GM19328 (cell line): ENCODE measurements around the gene PTPRN2.

Experiments
- ATAC-seq: cut with Tn5 transposase; IDR thresholded peaks from one replicate; pipeline ENCODE4 v1.9.1; 2021; ENCODE audit warnings: mild to moderate bottlenecking, moderate library complexity; ENCODE audit not compliant: unreplicated experiment

Gene PTPRN2

GRCh38 chr7:157978766-157979165, 608.9 kb downstream of the PTPRN2 start:
- no peak for ATAC-seq

DNA sequence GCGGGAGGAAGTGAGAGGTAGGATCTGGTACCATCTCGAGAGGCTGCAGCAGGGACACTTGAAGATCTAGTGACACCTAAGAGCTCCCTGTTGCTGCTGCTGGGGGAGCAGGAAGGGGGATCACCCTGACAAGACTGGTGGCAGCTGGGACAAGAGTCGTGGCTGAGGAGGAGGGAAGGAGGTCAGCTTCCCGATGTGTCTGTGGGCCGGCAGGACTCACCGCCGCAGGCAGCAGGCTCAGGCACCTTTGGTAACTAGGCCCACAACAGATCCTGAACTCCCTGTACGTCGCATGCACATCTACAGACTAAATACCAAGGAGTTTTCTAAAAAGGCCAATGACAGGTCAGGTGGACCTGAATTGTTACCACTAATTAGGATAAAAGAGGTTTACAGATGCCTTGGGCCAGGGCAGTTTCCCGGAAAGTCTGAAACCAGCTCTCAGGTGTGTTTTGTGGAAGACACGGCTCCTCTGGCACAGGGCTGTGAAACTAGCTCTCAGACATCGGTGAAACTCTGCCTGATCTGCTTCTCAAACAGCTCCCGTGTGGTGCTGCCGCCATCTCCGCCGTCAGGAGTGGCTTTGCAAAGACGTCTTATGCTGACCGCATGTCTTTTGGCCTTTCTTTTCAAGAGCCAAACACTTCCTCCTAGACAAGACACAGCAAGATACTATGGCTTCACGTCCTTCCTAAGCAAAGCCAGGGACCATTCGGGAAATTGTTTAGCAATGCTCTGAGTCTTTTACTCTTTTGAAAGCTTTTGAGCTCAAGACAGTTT, 609.7 kb downstream of the PTPRN2 start:
- no peak for ATAC-seq

GRCh38 chr7:157977306-157977705, 610.3 kb downstream of the PTPRN2 start:
- no peak for ATAC-seq

- ATAC-seq = no peak
Observed at GRCh38 chr7:157976406-157976805, 611.2 kb downstream of the PTPRN2 start.

- ATAC-seq = no peak
Observed at GRCh38 chr7:157975401-157976372, 611.9 kb downstream of the PTPRN2 start.

GRCh38 chr7:157974678-157975230, 612.9 kb downstream of the PTPRN2 start:
- no peak for ATAC-seq

DNA sequence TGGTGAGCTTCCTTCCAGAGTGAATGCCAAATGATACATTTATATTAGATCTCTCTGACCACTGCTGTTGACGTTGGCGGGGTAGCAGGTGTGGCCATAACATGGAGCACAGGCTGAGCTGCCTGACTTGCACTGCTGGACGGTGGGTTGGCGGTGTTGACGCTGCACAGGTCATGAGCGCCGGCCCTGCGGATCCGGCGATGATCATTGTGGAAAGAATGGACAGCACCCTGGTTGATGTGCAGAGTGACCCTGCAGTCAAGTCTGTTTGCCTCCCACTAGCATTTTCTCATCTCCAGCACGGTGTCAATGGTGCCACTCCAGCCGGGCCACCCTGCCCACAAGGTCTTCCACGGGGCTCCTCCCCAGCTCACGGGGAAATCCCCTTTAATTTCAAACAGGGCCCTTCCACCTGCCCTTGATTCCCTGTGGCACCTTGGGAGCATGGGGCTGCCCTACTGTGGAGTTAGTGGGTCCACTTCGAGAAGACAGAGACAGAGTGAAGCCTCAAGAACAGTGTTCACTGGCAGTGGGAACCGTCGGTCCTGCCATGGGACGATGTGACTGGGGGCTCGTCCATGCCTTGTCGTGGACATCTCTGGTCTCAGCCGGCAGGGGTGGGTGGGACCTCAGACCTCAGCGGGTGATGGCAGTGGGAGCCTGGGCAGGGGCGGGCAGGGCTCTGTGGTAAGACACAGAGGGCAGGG, 613.5 kb downstream of the PTPRN2 start:
- no peak for ATAC-seq

- no peak for ATAC-seq
Observed at GRCh38 chr7:157972914-157973313, 614.7 kb downstream of the PTPRN2 start.

DNA sequence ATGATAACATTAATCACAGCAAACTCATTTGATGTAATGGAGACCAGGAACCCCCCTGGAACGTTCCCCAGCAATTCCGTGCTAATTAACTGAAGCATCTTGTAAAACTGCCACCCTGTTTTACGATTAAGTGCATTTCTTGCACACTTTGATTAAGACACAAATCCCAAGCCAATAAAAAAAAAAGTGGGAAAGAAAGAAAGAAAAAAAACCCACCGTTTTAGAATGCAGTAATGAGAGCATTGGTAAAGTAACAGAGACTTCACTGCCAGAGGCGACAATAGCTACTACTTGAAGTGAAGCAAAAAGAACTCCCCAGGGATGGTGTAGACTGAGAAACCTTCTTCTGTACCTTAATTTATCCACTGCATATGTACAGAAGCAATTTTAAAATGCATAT, 616.1 kb downstream of the PTPRN2 start:
- ATAC-seq = no peak

GRCh38 chr7:157970744-157971143, 616.9 kb downstream of the PTPRN2 start:
- no peak for ATAC-seq

DNA sequence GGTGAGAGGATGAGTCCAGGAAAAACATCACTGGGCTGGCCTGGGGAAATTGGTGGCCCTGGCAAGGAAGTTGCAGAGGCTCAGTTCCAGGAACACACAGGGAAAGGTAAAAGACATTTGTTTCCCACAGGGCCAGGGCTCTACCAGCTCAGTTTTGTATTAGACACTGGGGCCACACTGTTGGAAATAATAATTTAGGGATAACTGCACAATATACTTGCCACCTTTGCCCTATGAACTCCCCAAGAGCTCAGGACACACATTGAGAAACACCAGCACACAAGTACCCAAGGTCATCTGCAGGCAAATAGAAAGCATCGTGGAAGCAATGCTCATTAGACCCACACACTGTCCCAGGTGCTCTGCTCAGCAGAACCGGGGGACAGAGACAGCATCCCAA, 617.6 kb downstream of the PTPRN2 start:
- ATAC-seq = no peak

- ATAC-seq = no peak
Observed at GRCh38 chr7:157966490-157966889, 621.1 kb downstream of the PTPRN2 start.

DNA sequence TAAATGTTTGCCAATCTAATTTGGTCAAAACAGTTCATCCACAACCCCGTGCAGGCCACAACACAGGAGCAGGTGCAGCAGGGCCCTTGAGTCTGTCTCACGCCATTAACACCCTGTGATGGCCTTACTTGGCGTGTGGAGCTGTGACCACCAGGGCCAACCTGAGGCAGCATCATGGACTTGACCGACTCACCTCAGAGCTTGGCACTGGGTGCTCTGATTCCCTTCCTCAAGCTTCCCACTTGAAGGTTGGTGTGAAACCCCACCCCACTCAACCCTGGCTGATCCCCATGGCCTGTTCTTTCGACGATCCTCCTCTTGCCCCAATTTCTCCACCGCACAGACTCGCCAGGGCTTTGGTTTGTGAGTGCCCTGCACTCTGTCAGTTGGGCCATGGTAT, 623.1 kb downstream of the PTPRN2 start:
- ATAC-seq = no peak

DNA sequence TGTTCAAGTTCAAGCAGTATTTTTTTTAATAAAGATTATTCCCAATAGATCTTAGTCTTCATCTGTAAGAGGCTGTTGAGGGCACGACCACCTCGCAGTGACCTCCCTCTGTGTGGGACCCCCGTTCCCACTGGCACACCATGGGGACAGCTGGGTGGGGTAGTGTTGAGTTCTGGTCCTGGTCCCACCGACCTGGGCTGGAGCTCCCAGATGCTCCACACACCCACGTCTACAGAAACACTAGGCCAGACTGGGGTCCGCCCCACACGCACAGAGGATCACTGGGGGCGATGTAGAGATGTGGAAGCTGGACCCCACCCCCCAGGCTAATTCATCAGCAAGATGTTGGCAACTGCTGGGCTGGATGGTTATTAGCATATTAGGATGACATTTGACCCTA, 623.6 kb downstream of the PTPRN2 start:
- no peak for ATAC-seq

GRCh38 chr7:157963526-157963925, 624.1 kb downstream of the PTPRN2 start:
- no peak for ATAC-seq

GRCh38 chr7:157962458-157963306, 624.9 kb downstream of the PTPRN2 start:
- ATAC-seq = no peak

DNA sequence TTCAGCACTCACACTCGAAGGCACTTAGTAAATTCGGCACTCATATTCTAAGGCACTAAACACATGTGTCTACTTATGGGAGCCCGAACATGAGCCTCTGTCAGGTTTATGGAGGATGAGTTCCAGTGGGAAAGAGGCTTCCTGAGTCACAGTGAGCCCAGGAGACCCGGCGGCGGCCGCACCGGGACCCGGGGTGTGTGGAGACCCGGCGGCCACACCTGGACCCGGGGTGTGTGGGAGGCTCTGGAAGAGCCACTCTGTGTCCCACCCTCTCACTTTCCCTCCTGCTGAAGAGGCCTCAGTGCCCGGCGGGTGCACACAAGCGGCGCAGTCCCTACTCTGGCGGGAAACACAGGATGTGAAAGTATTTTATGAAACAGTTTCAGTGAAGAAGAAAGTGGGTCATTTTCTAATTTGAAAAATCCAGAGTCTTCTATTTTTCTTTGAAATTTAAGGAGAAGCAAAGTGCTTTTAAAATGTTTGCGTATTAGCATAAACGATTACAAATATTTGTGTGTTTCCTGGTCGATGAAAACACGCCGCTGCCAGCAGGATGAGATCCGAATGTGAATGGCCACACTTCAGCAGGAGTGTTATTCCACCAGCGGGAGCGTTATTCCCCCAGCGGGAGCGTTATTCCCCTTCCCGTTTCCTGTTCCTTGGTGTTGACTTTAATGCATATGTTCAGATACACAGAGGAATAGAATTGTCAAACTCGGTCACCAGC, 625.7 kb downstream of the PTPRN2 start:
- no peak for ATAC-seq

- no peak for ATAC-seq
Observed at GRCh38 chr7:157955348-157955999, 632.1 kb downstream of the PTPRN2 start.

- ATAC-seq = no peak
Observed at GRCh38 chr7:157954901-157955300, 632.7 kb downstream of the PTPRN2 start.
